ENCODE results near the gene MIB2. TPM values are rescaled to one million over a fixed set of nuclear protein-coding genes. Genes with fewer than 3 reads are reported as not detected.
"Not testable (repeated sequence)": the region's sequence is repeated elsewhere in the genome, so short reads cannot be mapped to it uniquely, and the experiment has no call there.

MIB2 gene
- total RNA-seq, 1 donor from 2014 or later = 68.4 TPM

DNA sequence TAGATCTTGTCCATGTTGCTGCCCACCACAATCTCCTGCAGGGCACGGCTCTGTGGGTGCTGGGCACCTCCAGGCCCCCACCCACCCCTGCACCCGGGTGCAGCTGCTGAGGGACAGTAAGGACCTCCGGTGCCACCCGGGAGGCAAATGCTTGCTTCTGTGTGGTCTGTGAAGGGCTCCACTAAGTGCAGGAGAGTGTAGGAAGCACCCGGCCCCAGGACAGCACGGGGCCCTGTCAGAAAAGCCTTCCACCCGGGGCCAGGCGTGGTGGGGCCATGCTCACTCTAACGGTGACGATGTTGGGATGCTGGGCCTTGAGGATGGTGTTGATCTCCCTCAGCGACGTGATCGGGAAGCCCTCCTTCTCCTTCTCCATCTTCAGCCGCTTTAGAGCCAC, 22.2 kb downstream of the MIB2 start:
- intact Hi-C loops (cut with DNase I); ATAC-seq: not testable (repeated sequence)
- DNase-seq (ENCODE audit: low spot score) = peak; percentile 41

GRCh38 chr1:1638528-1638927, 23.2 kb downstream of the MIB2 start:
- intact Hi-C loops (cut with DNase I); ATAC-seq: not testable (repeated sequence)
- DNase-seq (ENCODE audit: low spot score) = peak; percentile 51

DNA sequence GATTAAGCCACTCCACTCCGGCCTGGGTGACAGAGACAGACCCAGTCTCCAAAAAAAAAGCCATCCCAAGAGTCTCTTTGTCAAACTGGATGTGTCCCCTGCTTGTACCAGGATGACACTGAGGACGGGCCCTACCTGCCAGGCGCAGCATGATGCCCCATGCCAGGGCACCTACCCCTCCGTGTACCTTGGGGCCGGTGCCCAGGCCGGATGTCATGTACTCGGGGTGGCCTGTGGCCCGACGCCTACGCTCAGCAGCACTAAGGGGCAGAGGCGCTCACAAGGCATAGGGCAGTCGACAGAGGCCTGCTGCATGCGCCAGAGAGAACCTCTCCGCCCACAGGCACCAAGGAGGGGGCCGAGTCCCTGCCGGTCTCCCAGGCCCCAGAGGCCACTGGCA, 24.1 kb downstream of the MIB2 start:
- intact Hi-C loops (cut with DNase I); ATAC-seq: not testable (repeated sequence)
- peak; percentile 40 for DNase-seq (ENCODE audit: low spot score)

DNA sequence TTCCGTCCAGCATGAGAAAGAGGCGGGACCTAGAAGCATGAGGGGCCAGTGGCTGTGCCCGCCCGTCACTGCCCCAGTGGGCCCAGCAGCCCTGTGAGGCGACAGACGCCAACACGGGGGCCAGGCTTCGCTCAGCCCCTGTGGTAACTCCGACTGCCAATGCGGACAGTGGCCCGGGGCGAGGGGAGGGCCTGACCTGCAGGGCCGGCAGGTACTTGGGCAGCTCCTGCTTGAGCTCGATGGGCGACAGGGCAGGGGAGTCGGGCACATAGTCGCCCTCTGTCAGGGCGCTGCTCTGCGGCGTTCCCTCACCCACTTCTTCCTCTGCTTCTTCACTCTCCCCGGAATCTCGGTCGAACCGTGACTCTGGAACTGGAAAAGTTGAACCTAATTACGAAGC, 24.8 kb downstream of the MIB2 start:
- intact Hi-C loops (cut with DNase I); ATAC-seq: not testable (repeated sequence)
- peak; percentile 10 for DNase-seq (ENCODE audit: low spot score)

GRCh38 chr1:1640711-1641461, 25.6 kb downstream of the MIB2 start:
- ATAC-seq; intact Hi-C loops (cut with DNase I): not testable (repeated sequence)

GRCh38 chr1:1646326-1646725, 31.0 kb downstream of the MIB2 start:
- intact Hi-C loops (cut with DNase I); DNase-seq (ENCODE audit: low spot score); ATAC-seq: not testable (repeated sequence)

More at GRCh38 chr1:1640711-1641461, 25.6 kb downstream of the MIB2 start:
- DNase-seq (ENCODE audit: low spot score) = peak; percentile 36

DNA sequence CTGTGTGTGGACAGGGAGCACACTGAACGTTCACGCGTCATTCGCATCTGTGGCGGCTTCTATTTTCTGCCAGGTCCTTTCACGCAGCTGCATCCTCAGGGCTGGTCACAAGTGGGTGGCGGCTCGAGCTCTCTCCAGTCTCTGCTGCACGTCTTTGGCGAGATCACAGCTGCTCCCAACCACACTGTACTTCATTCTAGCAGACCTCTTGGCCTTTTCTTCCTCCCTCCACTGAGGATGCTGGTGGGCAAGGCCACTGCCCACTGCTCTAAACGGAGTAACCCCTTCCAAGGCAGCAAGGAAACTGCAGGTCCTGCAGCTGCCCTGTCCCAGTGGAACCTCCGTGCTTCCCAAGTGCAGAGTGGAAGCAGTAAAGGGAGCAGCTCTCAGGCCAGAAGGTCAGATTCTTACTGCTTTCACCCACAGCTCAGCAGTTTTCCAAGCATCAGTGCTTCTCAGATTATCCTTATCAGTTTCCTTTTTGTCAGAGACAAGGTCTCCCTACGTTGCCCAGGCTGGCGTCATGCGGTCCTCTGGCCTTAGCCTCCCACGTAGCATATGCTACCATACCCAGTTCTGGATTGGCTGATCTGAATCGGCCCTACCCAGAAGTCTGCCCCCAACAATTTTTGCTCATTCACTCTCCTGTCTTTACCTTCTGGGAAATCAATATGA, 32.4 kb downstream of the MIB2 start:
- intact Hi-C loops (cut with DNase I); ATAC-seq: not testable (repeated sequence)
- peak; percentile 42 for DNase-seq (ENCODE audit: low spot score)

DNA sequence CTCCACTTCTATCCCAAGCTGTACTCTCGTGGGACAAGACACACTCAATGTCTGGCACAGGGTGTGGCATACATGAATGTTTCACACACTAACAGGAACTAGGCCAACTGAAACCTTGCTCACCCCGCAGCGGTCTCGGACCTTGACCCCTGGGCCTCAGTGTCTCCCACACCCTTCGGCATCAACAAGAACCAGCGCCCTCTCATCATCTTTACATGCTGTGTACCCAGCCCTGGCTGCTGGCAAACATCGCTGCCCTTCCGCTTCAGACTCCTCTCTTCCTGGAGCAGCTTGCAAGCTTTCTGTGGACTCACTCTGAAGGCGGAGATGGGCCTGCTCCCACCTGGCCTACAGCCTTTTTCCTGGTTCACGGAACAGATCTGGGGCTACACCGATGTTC, 33.0 kb downstream of the MIB2 start:
- intact Hi-C loops (cut with DNase I); ATAC-seq: not testable (repeated sequence)
- DNase-seq (ENCODE audit: low spot score) = peak; percentile 31

- intact Hi-C loops (cut with DNase I) = not testable (repeated sequence)
- DNase-seq (ENCODE audit: low spot score) (peak; percentile 95), ATAC-seq (peak; percentile 96)
Observed at GRCh38 chr1:1658583-1659549, 43.6 kb downstream of the MIB2 start, which contains the start of gene CDK11B. Gene CDK11B (minus strand): TSS chr1:1659004. CDS start chr1:1657485, 1,519 bp downstream.

DNA sequence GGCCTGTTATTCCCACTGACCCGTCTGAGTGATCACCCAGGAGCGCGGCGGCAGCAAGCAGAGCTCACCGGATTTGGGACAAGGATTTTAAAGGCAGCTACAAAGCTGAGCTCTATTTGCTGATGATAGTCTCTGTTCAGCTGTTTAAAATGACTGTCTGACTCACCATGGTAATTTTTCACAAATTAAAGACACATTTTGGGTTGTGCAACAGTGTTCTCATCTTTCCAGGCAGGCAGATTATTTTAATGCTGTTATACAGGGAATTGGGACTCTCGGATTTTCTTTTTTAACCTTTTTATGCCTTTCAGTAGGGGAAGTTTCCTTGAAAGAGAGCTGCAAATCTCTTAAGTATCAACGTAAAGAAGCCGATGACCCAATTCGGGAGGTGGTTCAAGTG, 47.1 kb downstream of the MIB2 start:
- DNase-seq (ENCODE audit: low spot score); intact Hi-C loops (cut with DNase I): not testable (repeated sequence)
- ATAC-seq = peak; percentile 9

DNA sequence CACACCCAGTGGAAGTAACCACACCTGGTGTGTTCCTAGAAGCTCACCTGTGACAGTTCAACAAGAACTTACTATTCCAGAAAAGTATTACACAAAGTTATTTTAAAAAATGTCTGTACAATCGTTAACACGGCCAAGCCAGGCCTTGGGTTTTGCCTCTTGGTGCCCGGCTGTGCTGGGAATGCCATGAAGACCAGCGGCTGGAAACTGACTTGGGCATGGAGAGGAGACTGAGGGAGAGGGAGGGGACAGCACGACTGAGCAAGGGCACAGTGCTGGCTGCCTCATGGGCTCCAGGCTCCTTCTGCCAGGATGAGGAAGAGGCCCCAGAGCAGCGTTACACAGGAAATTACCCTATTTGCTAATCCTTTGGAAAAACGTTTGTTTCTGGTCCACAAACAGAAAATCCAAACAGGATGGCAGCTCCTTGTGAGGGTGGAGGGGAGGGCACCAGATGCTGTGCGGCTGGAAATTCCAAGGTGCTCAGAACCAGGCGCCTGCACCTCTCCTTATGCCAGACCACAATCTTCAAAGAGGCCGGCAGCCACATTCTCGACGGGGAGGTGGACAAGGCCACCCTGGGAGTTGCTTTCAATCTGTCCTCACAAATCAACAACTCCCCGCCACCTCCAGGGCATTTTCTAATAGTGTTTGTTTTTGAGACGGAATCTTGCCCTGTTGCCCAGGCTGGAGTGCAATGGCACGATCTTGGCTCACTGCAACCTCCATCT, 47.7 kb downstream of the MIB2 start:
- ATAC-seq; intact Hi-C loops (cut with DNase I): not testable (repeated sequence)
- peak; percentile 53 for DNase-seq (ENCODE audit: low spot score)

GRCh38 chr1:1664318-1664717, 49.0 kb downstream of the MIB2 start:
- ATAC-seq; intact Hi-C loops (cut with DNase I): not testable (repeated sequence)
- DNase-seq (ENCODE audit: low spot score) = peak; percentile 31

DNA sequence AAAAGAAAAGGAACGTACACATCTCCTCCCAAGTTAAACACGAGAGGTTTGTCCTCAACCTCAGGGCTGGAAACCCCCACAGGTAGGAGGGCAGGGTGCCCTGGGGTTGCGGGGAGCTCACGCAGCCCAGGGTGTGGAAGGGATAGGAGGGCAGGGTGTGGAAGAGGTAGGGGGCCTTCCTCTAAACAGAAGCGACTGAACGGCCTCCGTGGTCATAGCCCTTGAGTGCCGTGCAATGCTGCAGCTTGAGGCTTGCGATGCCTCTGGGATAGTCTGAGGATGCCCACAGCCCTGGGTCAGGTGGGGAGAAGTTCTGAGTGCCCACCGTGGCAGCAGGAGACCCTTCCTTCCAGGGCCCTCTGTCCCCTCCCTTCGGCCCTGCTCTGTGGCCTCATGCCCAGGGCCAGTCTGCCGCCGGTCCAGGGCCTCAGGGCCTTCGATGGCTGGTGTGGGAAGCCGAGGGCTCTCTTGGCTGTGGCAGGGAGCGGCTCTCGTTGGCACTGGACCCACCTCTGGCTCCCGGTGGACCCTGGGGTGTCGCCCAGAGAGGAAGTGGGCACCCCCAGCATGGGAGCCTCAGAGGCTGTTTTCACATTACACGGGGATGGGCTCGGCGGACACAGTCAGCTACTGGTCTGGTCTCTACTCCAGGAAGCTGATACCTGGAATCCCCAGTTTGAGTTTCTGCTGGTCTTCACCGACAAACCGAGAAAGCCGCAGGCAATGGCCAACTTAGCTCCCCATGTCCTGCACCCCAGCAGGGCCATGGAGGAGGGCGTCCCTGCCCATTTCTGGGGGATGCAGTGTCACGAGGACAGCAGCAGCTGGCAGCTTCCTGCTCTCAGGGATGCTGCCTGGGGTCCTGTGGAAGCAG, 49.9 kb downstream of the MIB2 start:
- DNase-seq (ENCODE audit: low spot score) (peak; percentile 54), ATAC-seq (no peak)
- intact Hi-C loops (cut with DNase I) = no loop called here

GRCh38 chr1:1665815-1666251, 50.5 kb downstream of the MIB2 start:
- intact Hi-C loops (cut with DNase I) = no loop called here
- peak; percentile 56 for DNase-seq (ENCODE audit: low spot score)
- ATAC-seq = no peak

DNA sequence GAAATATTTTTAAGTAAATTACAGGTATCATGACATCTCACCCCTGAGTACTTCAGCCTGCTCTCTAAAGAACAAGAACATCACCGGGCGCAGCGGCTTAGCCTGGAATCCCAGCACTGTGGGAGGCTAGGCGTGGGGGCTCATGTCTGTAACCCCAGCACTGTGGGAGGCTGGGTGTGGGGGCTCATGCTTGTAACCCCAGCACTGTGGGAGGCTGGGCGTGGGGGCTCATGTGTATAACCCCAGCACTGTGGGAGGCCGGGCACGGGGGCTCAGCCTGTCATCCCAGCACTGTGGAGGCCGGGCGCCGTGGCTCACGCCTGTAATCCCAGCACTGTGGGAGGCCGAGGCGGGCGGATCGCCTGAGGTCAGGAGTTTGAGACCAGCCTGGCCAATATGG, 51.2 kb downstream of the MIB2 start:
- DNase-seq (ENCODE audit: low spot score) (peak; percentile 55), ATAC-seq (no peak)
- intact Hi-C loops (cut with DNase I) = no loop called here

DNA sequence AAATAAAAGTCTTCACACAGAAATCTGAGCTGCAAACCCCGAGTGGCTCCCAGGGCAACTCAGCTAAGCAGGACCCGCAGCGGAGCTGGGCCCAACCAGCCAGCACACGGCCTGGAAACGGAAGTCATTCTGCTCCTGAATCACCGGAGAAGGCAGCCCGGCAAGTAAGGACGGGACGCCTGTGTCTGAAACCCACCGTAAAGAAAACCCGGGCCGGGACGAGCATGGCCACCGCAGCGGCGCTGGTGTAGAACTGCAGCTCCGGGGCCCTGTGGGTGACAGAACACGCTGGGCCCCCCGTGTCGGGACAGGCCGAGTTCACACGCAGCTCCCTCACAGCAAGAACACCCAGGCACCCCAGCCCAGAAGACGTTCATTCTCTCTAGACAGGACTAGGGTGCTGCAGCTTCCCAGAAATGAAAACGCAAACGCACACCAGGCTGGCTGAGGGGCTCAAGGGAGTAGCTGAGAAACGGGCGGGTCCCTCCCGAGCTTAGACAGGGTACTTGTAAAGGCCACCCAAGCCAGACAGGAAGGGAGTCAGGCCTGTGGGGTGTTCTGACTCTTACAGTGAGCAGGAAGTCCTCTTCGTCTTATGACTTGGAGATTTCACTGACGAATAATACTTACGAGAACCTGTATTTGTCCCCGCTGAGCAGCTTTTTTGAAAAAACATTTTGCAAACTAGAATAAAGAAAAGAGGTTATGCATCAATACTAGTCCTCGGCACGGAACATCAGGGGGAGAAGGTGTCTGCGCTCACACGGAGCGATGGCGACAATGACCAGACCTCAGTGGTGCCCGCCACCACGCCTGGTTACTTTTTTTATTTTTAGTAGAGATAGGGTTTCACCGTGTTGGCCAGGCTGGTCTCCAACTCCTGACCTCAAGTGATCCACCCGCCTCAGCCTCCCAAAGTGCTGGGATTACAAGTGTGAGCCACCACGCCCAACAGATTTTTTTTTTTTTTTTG, 54.5 kb downstream of the MIB2 start:
- intact Hi-C loops (cut with DNase I) = no loop called here
- ATAC-seq (no peak), DNase-seq (ENCODE audit: low spot score) (peak; percentile 49)
